GM18502 (cell line): Measurements from ENCODE around the gene RAI1.
A peak's percentile ranks its signal among the peaks of the same experiment; 100 is the strongest.

Experiments
- ATAC-seq: cut with Tn5 transposase; IDR thresholded peaks from one replicate; pipeline ENCODE4 v1.9.1; 2021; ENCODE audit warnings: mild to moderate bottlenecking; ENCODE audit not compliant: unreplicated experiment, poor library complexity

The RAI1 gene

GRCh38 chr17:17848311-17849082, 167.2 kb downstream of the RAI1 start:
- no peak for ATAC-seq

- peak; percentile 75 for ATAC-seq
Measured at GRCh38 chr17:17849147-17849820, 168.0 kb downstream of the RAI1 start.

- ATAC-seq = no peak
Measured at GRCh38 chr17:17849845-17850373, 168.7 kb downstream of the RAI1 start.

- no peak for ATAC-seq
Measured at GRCh38 chr17:17851103-17852002, 170.1 kb downstream of the RAI1 start.

- no peak for ATAC-seq
Measured at GRCh38 chr17:17852930-17853329, 171.7 kb downstream of the RAI1 start.

GRCh38 chr17:17853811-17854447, 172.7 kb downstream of the RAI1 start:
- ATAC-seq = no peak

GRCh38 chr17:17855976-17856375, 174.7 kb downstream of the RAI1 start:
- no peak for ATAC-seq

- ATAC-seq = no peak
Measured at GRCh38 chr17:17856386-17856785, 175.1 kb downstream of the RAI1 start.

GRCh38 chr17:17857496-17857895, 176.2 kb downstream of the RAI1 start:
- ATAC-seq = no peak

- no peak for ATAC-seq
Measured at GRCh38 chr17:17859909-17860765, 178.9 kb downstream of the RAI1 start.

GRCh38 chr17:17860766-17861107, 179.5 kb downstream of the RAI1 start:
- no peak for ATAC-seq
